SK-N-SH (cell line): ENCODE results near the gene CKB. TPM values are rescaled to one million over a fixed set of nuclear protein-coding genes. Genes with fewer than 3 reads are reported as not detected.
"Not testable (repeated sequence)": the region's sequence is repeated elsewhere in the genome, so short reads cannot be mapped to it uniquely, and the experiment has no call there.

ENCODE experiments used
- CTCF ChIA-PET: fragments of 300-600, 350-600 bp; formaldehyde crosslinking; extraction: SDS; loops from one replicate; lab custom pipeline; 2021; lab: Yijun Ruan, JAX
- POLR2A ChIA-PET: fragments of 350-600 bp; sonication (Branson Sonifier 250); formaldehyde crosslinking; extraction: SDS; loops from one replicate; lab custom pipeline; 2020; ENCODE audit warnings: antibody characterized with exemption, inconsistent platforms; lab: Yijun Ruan, JAX
- DNase-seq: peaks from one replicate; pipeline ENCODE4 v3.0.0; 2012
- H2AFZ ChIP-seq: fragments of 200-600 bp; sonication (generic); 2 replicates; pipeline ENCODE4 v1.8.1; 2016; ENCODE audit warnings: antibody characterized with exemption, mild to moderate bottlenecking, low read depth
- H3F3A ChIP-seq: fragments of 200-600 bp; sonication (generic); replicated peaks from 2 replicates; pipeline ENCODE3; 2016; ENCODE audit warnings: antibody characterized with exemption, mild to moderate bottlenecking; ENCODE audit not compliant: insufficient read depth
- H3K27ac ChIP-seq, 2 experiments: fragments of 200-500 bp in 1 of 2; fragments of 200-600 bp in 1 of 2; sonication (Bioruptor generic) in 1 of 2; sonication (generic), shearing (Covaris generic) in 1 of 2; 2 replicates each; pipeline versions ENCODE4 v1.5.1 to v1.6.1; 2014 to 2016; ENCODE audit warnings: low read depth in 2 of 2, inconsistent platforms in 1 of 2, low read length in 1 of 2, mild to moderate bottlenecking in 1 of 2, mixed read lengths in 1 of 2
- H3K27me3 ChIP-seq: fragments of 200-600 bp; sonication (generic), shearing (Covaris generic); 2 replicates; pipeline ENCODE4 v1.6.1; 2016; ENCODE audit warnings: mixed run types; ENCODE audit not compliant: insufficient read depth
- H3K36me3 ChIP-seq, 2 experiments: fragments of 200-500 bp in 1 of 2; fragments of 200-600 bp in 1 of 2; sonication (Bioruptor generic) in 1 of 2; sonication (generic) in 1 of 2; replicated peaks in 1 of 2; 2 replicates each; pipeline versions ENCODE3 to v1.5.1; 2014 to 2016; ENCODE audit warnings: low read length in 1 of 2, mild to moderate bottlenecking in 1 of 2; ENCODE audit not compliant: insufficient read depth in 2 of 2, control insufficient read depth in 1 of 2
- H3K4me1 ChIP-seq, 2 experiments: fragments of 200-500 bp in 1 of 2; fragments of 200-600 bp in 1 of 2; sonication (Bioruptor generic) in 1 of 2; sonication (generic), shearing (Covaris generic) in 1 of 2; 2 replicates each; pipeline versions ENCODE4 v1.5.1 to v1.6.1; 2014 to 2016; ENCODE audit warnings: low read depth in 1 of 2, low read length in 1 of 2, mixed run types in 1 of 2; ENCODE audit not compliant: insufficient read depth in 2 of 2, control insufficient read depth in 1 of 2
- H3K4me2 ChIP-seq: fragments of 200-600 bp; sonication (generic), shearing (Covaris generic); 2 replicates; pipeline ENCODE4 v1.6.1; 2017; ENCODE audit warnings: mixed run types
- H3K4me3 ChIP-seq, 2 experiments: fragments of 200-500 bp in 1 of 2; fragments of 200-600 bp in 1 of 2; sonication (Bioruptor generic) in 1 of 2; sonication (generic), shearing (Covaris generic) in 1 of 2; 2 replicates each; pipeline versions ENCODE4 v1.5.1 to v1.8.1; 2014 to 2016; ENCODE audit warnings: low read depth in 2 of 2, inconsistent platforms in 1 of 2, low read length in 1 of 2, mild to moderate bottlenecking in 1 of 2, mixed read lengths in 1 of 2, moderate library complexity in 1 of 2
- H3K79me2 ChIP-seq: fragments of 200-600 bp; sonication (generic); 2 replicates; pipeline ENCODE4 v1.8.1; 2017; ENCODE audit warnings: mild to moderate bottlenecking; ENCODE audit not compliant: insufficient read depth
- H3K9ac ChIP-seq: fragments of 200-600 bp; sonication (generic); 2 replicates; pipeline ENCODE4 v1.6.1; 2017; ENCODE audit warnings: mixed run types
- H3K9me2 ChIP-seq: fragments of 200-600 bp; sonication (generic); 2 replicates; pipeline ENCODE4 v1.6.1; 2017; ENCODE audit warnings: mixed run types
- H3K9me3 ChIP-seq: fragments of 200-600 bp; sonication (generic); 2 replicates; pipeline ENCODE4 v1.6.1; 2017; ENCODE audit warnings: mixed run types, mild to moderate bottlenecking, moderate library complexity
- H4K20me1 ChIP-seq: fragments of 200-600 bp; sonication (generic); 2 replicates; pipeline ENCODE4 v1.6.1; 2017; ENCODE audit warnings: mild to moderate bottlenecking, mixed run types; ENCODE audit not compliant: insufficient read depth
- CHD2 ChIP-seq: fragments of 150-350 bp; IDR thresholded peaks from 2 replicates; pipeline ENCODE4 v1.6.1; 2018; ENCODE audit warnings: low read length; ENCODE audit not compliant: partially characterized antibody
- FOXJ3 ChIP-seq: sonication (generic); formaldehyde crosslinking; IDR thresholded peaks from 2 replicates; pipeline ENCODE4 v1.5.1; 2020; ENCODE audit warnings: mild to moderate bottlenecking, missing genetic modification reagents
- GABPA ChIP-seq: IDR thresholded peaks from 2 replicates; pipeline ENCODE4 v1.4.0; 2012; ENCODE audit warnings: low read depth, mild to moderate bottlenecking
- JUND ChIP-seq: IDR thresholded peaks from 2 replicates; pipeline ENCODE4 v1.4.0; 2012
- PBX3 ChIP-seq: IDR thresholded peaks from 2 replicates; pipeline ENCODE4; 2012
- POLR2AphosphoS5 ChIP-seq: IDR thresholded peaks from 2 replicates; pipeline ENCODE4 v1.6.1; 2012; ENCODE audit warnings: low read depth, low read length
- RAD21 ChIP-seq: IDR thresholded peaks from 2 replicates; pipeline ENCODE4 v1.6.1; 2012; ENCODE audit warnings: mild to moderate bottlenecking, low read length
- RCOR1 ChIP-seq: fragments of 150-350 bp; IDR thresholded peaks from 2 replicates; pipeline ENCODE4 v1.6.1; 2017; ENCODE audit warnings: antibody characterized with exemption, low read length
- RFX5 ChIP-seq: IDR thresholded peaks from 2 replicates; pipeline ENCODE4 v1.6.1; 2012; ENCODE audit warnings: mild to moderate bottlenecking, improper control_type of control experiment, low read length
- USF1 ChIP-seq: IDR thresholded peaks from 2 replicates; pipeline ENCODE4 v1.4.0; 2012; ENCODE audit warnings: low read depth, borderline replicate concordance
- YY1 ChIP-seq: IDR thresholded peaks from 2 replicates; pipeline ENCODE4 v1.4.0; 2012; ENCODE audit warnings: low read depth, mild to moderate bottlenecking
- WGBS: methylation state at CpG from one replicate; pipeline ENCODE4 v1.1.6; 2017; ENCODE audit warnings: low lambda C conversion rate; 5-methylcytosine and 5-hydroxymethylcytosine counted together
- polyA plus RNA-seq, 3 experiments: library from polyadenylated mRNA; depleted of rRNA; stranded (reverse); fragments of >200 nt; gene quantifications; 2 replicates each; pipeline ENCODE4 v1.2.3, GENCODE V29; 2012

The CKB gene
- polyA plus RNA-seq, 1 of the 3 experiments (the other 2 are of a cell fraction), result 53.0 TPM

GRCh38 chr14:103512180-103512579, 10.4 kb downstream of the CKB start:
- H3K9me3 ChIP-seq, H2AFZ ChIP-seq, H3K9ac ChIP-seq, H3K27ac ChIP-seq, H3K4me2 ChIP-seq, POLR2A ChIA-PET, DNase-seq, H4K20me1 ChIP-seq, H3K9me2 ChIP-seq, H3K27me3 ChIP-seq, H3K79me2 ChIP-seq, H3K4me3 ChIP-seq: not testable (repeated sequence)
- H3K36me3 ChIP-seq, result peaks cover 23 to 24% of the 10 kb centered on the region in 2 experiments
- peaks cover 21% of the 10 kb centered on the region for H3F3A ChIP-seq
- peaks cover 3 to 10% of the 10 kb centered on the region in 2 experiments; a peak in 1 of 4 replicates for H3K4me1 ChIP-seq
- CTCF ChIA-PET, result interaction anchor here (1.1 to 6.2 kb wide), 3 partner anchors 9 to 35 kb away, joined by 3 to 46 read pairs (median 6); partner anchors contain the start of gene CKB
- WGBS, result 84% methylated on average over 8 of the region's 8 CpGs

GRCh38 chr14:103510724-103511693, 11.6 kb downstream of the CKB start:
- TF ChIP-seq POLR2AphosphoS5 (no peak), USF1 (no peak), RFX5 (no peak)
- TF ChIP-seq, all 33 proteins: peak for 0
- ChIA-PET CTCF (interaction anchor here (0.6 to 6.2 kb wide), 7 partner anchors 8 to 208 kb away, joined by 3 to 46 read pairs (median 6); partner anchors contain the start of gene CKB), POLR2A (no interaction called here)
- H3K9ac ChIP-seq, result no peak overlapping the region
- peaks cover 17% of the 10 kb centered on the region for H3F3A ChIP-seq
- peaks cover 3 to 10% of the 10 kb centered on the region in 2 experiments; a peak in 1 of 4 replicates for H3K4me1 ChIP-seq
- no peaks in the 10 kb centered on the region for H3K79me2 ChIP-seq
- no peak overlapping the region for H3K4me3 ChIP-seq
- 95% methylated on average over 25 of the region's 26 CpGs for WGBS
- no peak overlapping the region for H3K27ac ChIP-seq
- H4K20me1 ChIP-seq, result peaks cover 5% of the 10 kb centered on the region; the same call in 1 of the 2 replicates
- H3K36me3 ChIP-seq, result peaks cover 24 to 26% of the 10 kb centered on the region in 2 experiments
- H3K27me3 ChIP-seq, result no peaks in the 10 kb centered on the region
- no peak overlapping the region for H2AFZ ChIP-seq
- no peak for DNase-seq
- no peak overlapping the region for H3K4me2 ChIP-seq
- H3K9me2 ChIP-seq, result no peaks in the 10 kb centered on the region
- no peaks in the 10 kb centered on the region for H3K9me3 ChIP-seq

- no peak overlapping the region for H3K27ac ChIP-seq
- peaks cover 26 to 31% of the 10 kb centered on the region in 2 experiments for H3K36me3 ChIP-seq
- DNase-seq, result no peak
- no peaks in the 10 kb centered on the region for H3K9me3 ChIP-seq
- peaks cover 17% of the 10 kb centered on the region for H3F3A ChIP-seq
- WGBS, result 99% methylated on average over 11 of the region's 11 CpGs
- no peaks in the 10 kb centered on the region for H3K9me2 ChIP-seq
- TF ChIP-seq RAD21 (no peak), PBX3 (no peak), GABPA (no peak), USF1 (no peak), YY1 (no peak), RCOR1 (no peak), CHD2 (no peak), FOXJ3 (CRISPR knock-in tag) (no peak), JUND (no peak), POLR2AphosphoS5 (no peak)
- no peak overlapping the region for H2AFZ ChIP-seq
- no peak overlapping the region for H3K4me3 ChIP-seq
- ChIA-PET CTCF (interaction anchor here (0.6 to 6.2 kb wide), 7 partner anchors 9 to 209 kb away, joined by 3 to 46 read pairs (median 6); partner anchors contain the start of gene CKB), POLR2A (interaction anchor here (0.9 kb wide), 1 partner anchor 10 kb away, joined by 4 read pairs; no protein-coding TSS in a partner anchor)
- peaks cover 5% of the 10 kb centered on the region; the same call in 1 of the 2 replicates for H4K20me1 ChIP-seq
- peaks cover 3 to 10% of the 10 kb centered on the region in 2 experiments; a peak in 1 of 4 replicates for H3K4me1 ChIP-seq
- H3K27me3 ChIP-seq, result no peaks in the 10 kb centered on the region
- H3K4me2 ChIP-seq, result no peak overlapping the region
- H3K79me2 ChIP-seq, result no peaks in the 10 kb centered on the region
- H3K9ac ChIP-seq, result no peak overlapping the region
Measured at GRCh38 chr14:103509864-103510723, 12.5 kb downstream of the CKB start.
